Right lobe of liver (tissue), 6 donors: ENCODE measurements around the gene DHX30. TPM values are rescaled to one million over a fixed set of nuclear protein-coding genes. Genes with fewer than 3 reads are reported as not detected.
A peak's percentile ranks its signal among the peaks of the same experiment; 100 is the strongest.
"Not testable (repeated sequence)": the region's sequence is repeated elsewhere in the genome, so short reads cannot be mapped to it uniquely, and the experiment has no call there.

Source experiments
- ATAC-seq, 4 donors: fragments of 200-7000 bp; cut with Tn5 transposase; one replicate each; pipeline ENCODE4 v1.9.1; 2020; ENCODE audit warnings: mild to moderate bottlenecking in 4 of 4, moderate library complexity in 4 of 4
- DNase-seq, 3 donors: peaks; one replicate each; pipeline ENCODE4 v3.0.0-alpha.2; 2020
- H3K27ac ChIP-seq, 3 donors: fragments of 200-600 bp; one replicate each; pipeline ENCODE4 v1.8.0; 2022
- H3K27me3 ChIP-seq, 2 donors: fragments of 200-600 bp; one replicate each; pipeline ENCODE4 v1.8.0; 2022
- H3K36me3 ChIP-seq, 4 donors: fragments of 200-600 bp; sonication (generic) in 1 of 4; one replicate each; pipeline versions ENCODE4 v1.5.1 to v1.8.0; 2017 to 2022; ENCODE audit warnings: control low read depth in 1 of 4
- H3K4me1 ChIP-seq, 4 donors: fragments of 200-600 bp; sonication (generic) in 1 of 4; one replicate each; pipeline versions ENCODE4 v1.5.1 to v1.8.0; 2017 to 2022; ENCODE audit warnings: control low read depth in 1 of 4
- H3K4me3 ChIP-seq, 3 donors: fragments of 200-600 bp; one replicate each; pipeline ENCODE4 v1.8.0; 2022
- H3K9me3 ChIP-seq, 4 donors: fragments of 200-600 bp; sonication (generic) in 1 of 4; one replicate each; pipeline versions ENCODE4 v1.5.1 to v1.8.0; 2017 to 2022; ENCODE audit warnings: control low read depth in 1 of 4
- CTCF ChIP-seq, 4 donors: fragments of 200-600 bp in 3 of 4; fragments of 450-650 bp in 1 of 4; IDR thresholded peaks; one replicate each; pipeline versions ENCODE4 v1.5.1 to v1.8.0; 2016 to 2022; ENCODE audit warnings: antibody characterized with exemption in 4 of 4, mild to moderate bottlenecking in 2 of 4
- POLR2A ChIP-seq: fragments of 450-650 bp; IDR thresholded peaks from one replicate; pipeline ENCODE4 v1.6.1; 2017; ENCODE audit warnings: antibody characterized with exemption, mild to moderate bottlenecking
- WGBS: methylation state at CpG from one replicate; pipeline ENCODE4 v1.1.6; 2018; ENCODE audit warnings: low coverage, low lambda C conversion rate; ENCODE audit not compliant: insufficient coverage; ENCODE audit errors: missing lambda C conversion rate; 5-methylcytosine and 5-hydroxymethylcytosine counted together
- intact Hi-C, 2 donors: fragments of 100-400 bp; cut with DNase I; formaldehyde crosslinking; loops; one replicate each; pipeline versions ENCODE4 v1.11.2 to v1.14.1; 2022
- total RNA-seq, 6 experiments: library from RNA; depleted of rRNA in 2 of 6; stranded (reverse); fragments of >200 nt in 2 of 6; fragmentation: NEBNext Ultra II Directional in 3 of 6; extraction: Animal tissue kit (Norgen Biotek cat#: 25700) in 3 of 6; gene quantifications; one replicate each; pipeline versions ENCODE4 v1.1.0 to v1.2.4, GENCODE V29; 2016 to 2023
- donor health status: DM: no; HTN: yes; CAD: no.
- donor health status: DM: no; HTN: no; CAD: no.
- donor health status: DM: no; HTN: no; CAD: no.
- donor health status: DM: no; HTN: yes; CAD: no.
- donor health status: DM: no; HTN: yes; CAD: no.

The DHX30 gene
- total RNA-seq, 6 experiments from 2014 or later: 20.1 to 40.9 (median 28.7) TPM

DNA sequence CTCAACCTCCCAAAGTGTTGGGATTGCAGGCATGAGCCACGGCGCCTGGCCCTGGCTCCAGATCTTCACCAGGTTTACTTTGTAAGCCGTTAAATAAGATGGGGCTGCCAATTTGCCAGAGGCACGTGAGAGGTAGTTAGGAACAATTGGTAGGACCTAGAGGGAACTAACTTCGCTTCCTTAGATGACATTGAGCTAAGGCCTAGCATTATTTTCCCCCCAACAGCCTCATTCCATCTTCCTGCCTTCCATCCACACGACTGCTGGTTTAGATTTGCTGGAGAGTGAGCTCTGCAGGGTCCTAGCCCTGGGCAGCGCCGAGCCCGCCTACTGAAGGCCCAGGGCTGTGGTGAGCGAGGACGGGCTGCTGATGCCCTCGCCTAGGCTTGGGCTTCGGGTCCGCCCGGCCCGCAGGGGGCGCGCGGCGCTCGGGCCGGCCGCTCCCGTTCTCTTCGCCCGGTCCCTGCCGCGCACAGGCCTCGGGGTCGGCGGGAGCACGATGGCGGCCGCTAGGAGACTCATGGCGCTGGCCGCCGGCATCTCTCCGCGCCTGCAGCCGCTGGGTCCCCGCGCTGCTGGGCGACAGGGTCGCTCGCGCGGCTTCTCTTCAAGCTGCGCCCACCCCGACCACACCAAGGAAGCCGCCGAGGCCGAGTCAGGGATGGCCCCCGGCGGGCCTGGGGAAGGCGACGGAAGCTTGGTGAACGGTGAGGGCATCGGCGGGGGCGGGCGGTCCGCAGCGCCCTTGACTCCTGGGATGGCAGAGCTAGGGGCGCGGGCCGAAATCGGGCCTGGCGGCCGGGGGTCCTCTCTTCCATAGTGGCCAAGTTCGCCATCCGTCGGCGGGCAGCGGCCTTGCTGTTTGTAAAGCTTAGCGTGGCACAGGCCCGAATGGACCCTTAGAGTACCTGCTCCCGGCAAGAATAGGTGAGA lies 21.9 kb downstream of the DHX30 start:
- no peaks in the 10 kb centered on the region for H3K27me3 ChIP-seq
- H3K36me3 ChIP-seq: peaks cover 3 to 29% (median 14%) of the 10 kb centered on the region in 4 donors
- peaks cover 0 to 22% (median 6%) of the 10 kb centered on the region in 4 donors for H3K4me1 ChIP-seq
- peak overlapping the region; percentile 49 to 68 (median 68) for H3K27ac ChIP-seq
- 9% methylated on average over 15 of the region's 77 CpGs for whole genome bisulfite sequencing
- ATAC-seq: peak; percentile 98 to 100 (median 99)
- H3K4me3 ChIP-seq: peak overlapping the region; percentile 85 to 99 (median 89)
- peak; percentile 83 to 85 (median 84) for DNase-seq
- no peaks in the 10 kb centered on the region for H3K9me3 ChIP-seq
- intact Hi-C loops: loop anchor here in 1 of 2 donors (10.0 kb wide), 1 partner anchor 330 kb away; no protein-coding TSS in a partner anchor
- TF ChIP-seq POLR2A (peak; percentile 78), CTCF (IDR thresholded peaks at IDR 0.05) (peak; percentile 79 to 96 (median 91))

DNA sequence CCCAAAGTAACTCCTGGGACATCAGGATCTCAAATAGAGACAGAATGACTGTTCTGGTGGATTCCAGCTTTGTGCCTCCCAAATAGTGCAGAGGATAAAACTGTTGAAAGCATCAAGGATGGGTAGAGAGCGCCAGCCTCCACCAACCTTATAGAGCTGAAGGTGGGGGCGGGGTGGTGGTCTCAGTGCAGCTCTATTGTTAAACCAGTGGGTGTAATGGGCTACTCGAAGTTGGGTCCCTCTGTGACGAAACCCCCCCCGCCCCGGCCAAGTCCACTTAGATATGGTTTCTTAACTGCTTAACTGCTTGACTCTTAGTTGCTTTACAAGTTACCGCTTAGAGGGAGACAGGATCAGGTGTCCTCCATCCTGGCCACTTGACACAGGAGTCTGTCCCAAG lies 22.7 kb downstream of the DHX30 start:
- Histone ChIP-seq H3K4me1 (peaks cover 0 to 22% (median 6%) of the 10 kb centered on the region in 4 donors), H3K9me3 (no peaks in the 10 kb centered on the region), H3K36me3 (peaks cover 5 to 37% (median 17%) of the 10 kb centered on the region in 4 donors), H3K4me3 (peak overlapping the region; percentile 85 to 99 (median 89)), H3K27ac (peak overlapping the region in 1 of 3 donors; percentile 68), H3K27me3 (no peaks in the 10 kb centered on the region)
- no peak for TF ChIP-seq CTCF (IDR thresholded peaks at IDR 0.05)
- no peak for TF ChIP-seq POLR2A
- no peak for DNase-seq
- ATAC-seq: no peak
- intact Hi-C loops: loop anchor here in 1 of 2 donors (10.0 kb wide), 1 partner anchor 329 kb away; no protein-coding TSS in a partner anchor
- 75% methylated on average over 1 of the region's 7 CpGs for WGBS

DNA sequence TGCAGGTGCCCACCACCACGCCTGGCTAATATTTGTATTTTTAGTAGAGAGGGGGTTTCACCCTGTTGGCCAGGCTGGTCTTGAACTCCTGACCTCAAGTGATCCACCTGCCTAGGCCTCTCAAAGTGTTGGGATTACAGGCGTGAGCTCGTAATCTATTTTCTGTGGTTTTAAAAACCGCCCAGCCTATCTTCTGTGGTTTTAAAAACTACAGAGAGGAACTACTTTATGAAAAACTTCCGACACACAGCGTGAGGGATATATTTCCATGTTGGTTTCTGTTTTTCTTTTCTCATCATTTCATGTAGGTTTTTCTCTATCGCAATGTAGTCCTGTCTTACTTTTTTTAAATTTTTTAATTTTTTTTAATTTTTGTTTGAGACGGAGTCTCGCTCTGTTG lies 26.5 kb downstream of the DHX30 start:
- not testable (repeated sequence) for H3K4me3 ChIP-seq, H3K9me3 ChIP-seq, H3K27ac ChIP-seq, DNase-seq, H3K27me3 ChIP-seq, ATAC-seq
- Histone ChIP-seq H3K4me1 (peaks cover 0 to 15% (median 6%) of the 10 kb centered on the region in 4 donors), H3K36me3 (peaks cover 6 to 69% (median 33%) of the 10 kb centered on the region in 4 donors)
- intact Hi-C loops: loop anchor here in 1 of 2 donors (10.0 kb wide), 1 partner anchor 325 kb away; no protein-coding TSS in a partner anchor
- 69% methylated on average over 5 of the region's 9 CpGs for WGBS

- Histone ChIP-seq H3K4me1 (no peaks in the 10 kb centered on the region), H3K9me3 (no peaks in the 10 kb centered on the region), H3K27me3 (no peaks in the 10 kb centered on the region), H3K4me3 (no peak overlapping the region), H3K36me3 (peaks cover 0 to 64% (median 31%) of the 10 kb centered on the region in 4 donors), H3K27ac (no peak overlapping the region)
- 94% methylated on average over 7 of the region's 7 CpGs for WGBS
- ATAC-seq (no peak), DNase-seq (no peak)
- intact Hi-C loops: no loop called here
- TF ChIP-seq POLR2A (no peak), CTCF (IDR thresholded peaks at IDR 0.05) (no peak)
Measured at GRCh38 chr3:47836986-47837385, 34.0 kb downstream of the DHX30 start.

- Histone ChIP-seq H3K36me3 (peaks cover 0 to 66% (median 32%) of the 10 kb centered on the region in 4 donors), H3K27me3 (no peaks in the 10 kb centered on the region), H3K4me3 (no peak overlapping the region), H3K4me1 (no peaks in the 10 kb centered on the region), H3K27ac (no peak overlapping the region), H3K9me3 (no peaks in the 10 kb centered on the region)
- ATAC-seq (no peak), DNase-seq (no peak)
- TF ChIP-seq CTCF (IDR thresholded peaks at IDR 0.05) (no peak), POLR2A (no peak)
- intact Hi-C loops: no loop called here
- 90% methylated on average over 5 of the region's 5 CpGs for WGBS
Measured at GRCh38 chr3:47838503-47838902, 35.6 kb downstream of the DHX30 start.
